Measurements from ENCODE around the gene RCCD1.
A peak's percentile ranks its signal among the peaks of the same experiment; 100 is the strongest.
"Not testable (repeated sequence)": the region's sequence is repeated elsewhere in the genome, so short reads cannot be mapped to it uniquely, and the experiment has no call there.

Gene RCCD1

DNA sequence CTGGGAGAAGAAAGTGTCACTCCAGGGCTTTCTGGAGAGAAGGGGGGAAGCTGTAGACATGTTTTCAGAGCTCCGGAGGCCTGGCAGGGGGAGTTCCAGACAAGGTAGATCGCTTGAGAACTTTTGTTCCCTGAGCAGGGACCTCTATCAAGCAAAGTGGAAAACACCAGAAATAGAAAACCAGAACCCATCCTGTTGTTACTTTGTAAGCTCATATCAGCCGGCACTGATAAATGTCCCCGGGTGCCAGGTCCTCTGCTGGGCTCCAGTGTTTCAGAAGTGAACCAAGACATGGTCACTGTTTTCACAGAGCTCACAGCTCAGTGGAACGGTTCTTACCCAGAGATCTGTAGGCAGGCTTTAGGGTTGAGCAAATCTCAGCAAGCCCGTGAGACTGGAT lies 35.8 kb upstream of the RCCD1 start:
- no peak for DNase-seq

DNA sequence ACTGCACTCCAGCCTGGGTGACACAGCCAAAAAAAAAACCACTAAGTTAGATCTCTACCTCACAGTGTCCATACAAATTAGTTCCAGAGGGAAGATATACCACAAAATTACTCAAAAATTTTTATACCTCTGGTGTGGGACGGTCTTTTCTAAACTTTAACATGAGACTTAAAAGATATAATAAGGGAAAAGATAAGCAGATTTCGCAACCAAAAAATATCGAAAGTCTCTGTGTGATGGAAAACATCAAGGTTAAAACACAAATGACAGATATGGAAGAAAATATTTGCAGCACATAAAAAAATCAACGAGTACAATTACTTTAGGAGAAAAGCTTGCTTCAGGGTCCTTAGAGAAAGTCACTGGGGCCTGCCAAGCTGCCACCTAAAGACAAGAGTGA lies 32.8 kb upstream of the RCCD1 start:
- no peak for DNase-seq

DNA sequence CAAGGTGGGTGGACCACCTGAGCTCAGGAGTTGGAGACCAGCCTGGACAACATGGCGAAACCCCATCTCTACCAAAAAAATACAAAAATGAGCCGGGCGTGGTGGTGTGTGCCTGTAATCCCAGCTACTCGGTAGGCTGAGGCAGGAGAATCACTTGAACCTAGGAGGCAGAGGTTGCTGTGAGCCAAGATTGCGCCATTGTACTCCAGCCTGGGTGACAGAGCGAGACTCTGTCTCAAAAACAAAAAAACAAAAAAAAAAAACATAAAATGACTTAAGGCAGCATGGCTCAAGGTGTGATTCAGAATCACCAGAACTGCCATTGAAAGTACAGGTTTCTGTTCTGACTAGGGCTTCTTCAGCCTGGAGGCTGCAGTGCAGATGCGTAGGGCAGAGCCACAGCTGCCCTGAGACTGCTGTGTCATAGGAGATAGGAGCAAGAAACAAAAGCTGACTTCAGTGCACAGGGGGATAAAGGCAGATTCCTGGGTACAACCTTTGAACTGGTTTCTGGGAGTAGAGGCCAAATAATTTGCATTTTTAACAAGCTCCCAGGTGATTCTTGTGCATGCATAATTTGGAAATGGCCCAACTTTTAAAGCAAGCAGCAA lies 31.9 kb upstream of the RCCD1 start:
- DNase-seq: not testable (repeated sequence)

DNA sequence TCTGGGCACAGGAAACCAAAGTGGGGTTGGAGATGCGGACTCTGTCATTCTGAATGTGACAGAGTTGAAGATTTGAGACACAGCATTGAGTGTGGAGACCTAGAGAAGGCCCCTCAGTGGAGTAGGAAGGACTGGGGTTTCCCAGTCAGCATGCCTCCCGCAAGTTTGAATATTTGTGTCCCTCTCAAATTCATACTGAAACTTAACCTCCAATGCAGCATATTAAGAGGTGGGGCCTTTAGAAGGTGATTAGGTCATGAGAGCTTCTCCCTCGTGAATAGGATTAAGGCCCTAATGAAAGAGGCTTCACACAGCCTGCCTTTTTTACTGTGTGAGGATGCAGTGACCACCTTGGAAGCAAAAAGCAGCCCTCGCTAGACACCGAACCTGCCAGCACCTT lies 30.3 kb upstream of the RCCD1 start:
- no peak for DNase-seq

DNA sequence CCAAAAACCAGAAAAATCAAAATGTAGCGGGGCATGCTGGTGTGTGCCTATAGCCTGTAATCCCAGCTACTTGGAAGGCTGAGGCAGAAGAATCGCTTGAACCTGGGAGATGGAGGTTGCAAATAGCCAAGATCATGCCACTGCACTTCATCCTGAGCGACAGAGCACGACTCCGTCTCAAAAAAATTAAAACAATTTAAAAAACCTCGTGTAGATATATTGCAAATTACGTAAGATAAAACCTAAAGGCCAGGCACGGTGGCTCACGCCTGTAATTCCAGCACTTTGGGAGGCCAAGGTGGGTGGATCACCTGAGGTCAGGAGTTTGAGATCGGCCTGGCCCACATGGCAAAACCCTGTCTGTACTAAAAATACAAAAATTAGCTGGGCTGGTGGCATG lies 27.9 kb upstream of the RCCD1 start:
- not testable (repeated sequence) for DNase-seq

DNA sequence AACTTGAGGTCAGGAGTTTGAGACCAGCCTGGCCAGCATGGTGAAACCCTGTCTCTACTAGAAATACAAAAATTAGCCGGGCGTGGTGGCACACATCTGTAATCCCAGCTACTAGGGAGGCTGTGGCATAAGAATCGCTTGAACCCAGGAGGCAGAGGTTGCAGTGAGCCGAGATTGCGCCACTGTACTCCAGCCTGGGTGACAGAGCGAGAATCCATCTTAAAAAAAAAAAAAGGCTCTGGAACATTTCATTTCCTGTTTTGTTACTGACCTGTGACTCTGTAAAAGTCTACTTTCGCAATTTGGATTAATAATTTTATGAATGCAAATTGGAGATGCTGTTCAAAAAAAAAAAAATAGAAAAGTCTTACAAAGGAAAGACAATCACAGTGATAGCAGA lies 26.6 kb upstream of the RCCD1 start:
- DNase-seq: not testable (repeated sequence)

DNA sequence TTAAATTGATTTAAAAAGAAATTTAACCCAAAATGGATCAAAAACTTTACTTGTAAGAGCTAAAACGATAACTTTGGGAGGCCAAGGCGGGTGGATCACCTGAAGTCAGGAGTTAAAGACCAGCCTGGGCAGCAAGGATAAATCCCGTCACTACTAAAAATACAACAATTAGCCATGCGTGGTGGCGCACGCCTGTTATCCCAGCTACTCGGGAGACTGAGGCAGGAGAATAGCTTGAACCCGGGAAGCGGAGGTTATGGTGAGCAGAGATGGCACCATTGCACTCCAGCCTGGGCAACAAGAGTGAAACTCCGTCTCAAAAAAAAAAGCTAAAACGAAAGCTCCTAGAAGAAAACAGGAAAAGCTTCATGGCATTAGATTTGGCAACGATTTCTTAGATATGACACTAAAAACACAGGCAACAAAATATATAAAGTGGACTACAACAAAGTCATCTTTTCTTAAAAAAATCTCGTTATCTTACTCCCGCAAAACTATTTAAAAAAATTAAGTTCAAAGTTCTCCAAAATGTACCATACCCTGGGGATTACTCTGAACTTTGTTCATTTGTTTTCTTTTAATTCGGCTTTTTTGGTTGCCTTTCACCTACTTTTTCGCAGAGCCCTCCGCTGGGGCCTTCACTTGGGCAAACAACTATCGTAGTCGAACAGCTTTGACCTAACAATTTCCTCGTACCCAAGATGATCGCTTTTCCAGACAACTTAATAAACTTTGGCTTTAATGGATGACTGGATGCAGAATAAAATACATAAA lies 25.3 kb upstream of the RCCD1 start:
- no peak for DNase-seq

DNA sequence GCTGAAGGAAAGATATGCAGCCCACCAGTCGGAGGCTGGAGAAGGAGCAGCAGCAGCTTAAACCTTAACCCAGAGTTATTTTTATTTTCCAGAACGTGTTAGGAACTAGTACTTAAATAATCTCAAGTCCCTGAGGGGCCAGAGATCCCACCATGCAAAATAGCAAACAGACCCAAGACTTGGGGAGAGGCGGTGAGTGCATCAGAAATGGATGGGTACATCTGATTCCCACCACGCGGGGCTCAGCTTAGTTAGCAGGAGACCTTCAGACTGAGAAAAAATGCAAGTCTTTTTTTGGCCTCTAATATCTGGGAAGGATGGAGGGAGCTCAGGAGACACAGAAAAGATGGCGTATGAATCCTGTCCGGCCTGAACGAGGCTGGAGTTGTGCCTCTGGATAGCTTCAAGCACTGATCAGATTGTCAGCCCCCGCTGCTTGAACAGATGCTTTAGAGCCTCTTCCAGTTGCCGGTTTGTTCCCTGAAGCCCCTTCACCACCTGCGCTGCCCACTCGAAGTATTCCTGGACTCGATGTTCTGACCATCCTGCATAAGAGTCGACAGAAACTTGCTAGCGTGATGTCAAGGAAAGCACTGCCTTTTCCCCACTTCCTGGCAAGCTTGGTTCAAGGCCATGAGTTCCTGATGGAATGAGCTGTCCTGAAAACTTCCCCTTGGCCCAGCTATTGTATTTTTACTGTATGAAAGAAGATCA lies 23.7 kb upstream of the RCCD1 start:
- DNase-seq: no peak

DNA sequence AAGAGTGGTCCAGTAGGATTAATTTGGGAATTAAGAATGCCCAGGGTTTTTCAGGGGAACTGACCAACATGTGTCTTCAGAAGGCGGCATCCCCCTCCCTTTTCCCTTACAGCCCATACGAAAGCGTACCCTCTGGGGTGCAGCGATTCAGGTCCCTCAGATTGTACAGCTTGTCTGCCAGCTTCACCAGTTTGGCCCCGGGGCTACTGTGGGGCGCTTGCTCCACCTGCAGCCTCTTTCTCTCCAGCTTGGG lies 23.2 kb upstream of the RCCD1 start:
- no peak for DNase-seq

DNA sequence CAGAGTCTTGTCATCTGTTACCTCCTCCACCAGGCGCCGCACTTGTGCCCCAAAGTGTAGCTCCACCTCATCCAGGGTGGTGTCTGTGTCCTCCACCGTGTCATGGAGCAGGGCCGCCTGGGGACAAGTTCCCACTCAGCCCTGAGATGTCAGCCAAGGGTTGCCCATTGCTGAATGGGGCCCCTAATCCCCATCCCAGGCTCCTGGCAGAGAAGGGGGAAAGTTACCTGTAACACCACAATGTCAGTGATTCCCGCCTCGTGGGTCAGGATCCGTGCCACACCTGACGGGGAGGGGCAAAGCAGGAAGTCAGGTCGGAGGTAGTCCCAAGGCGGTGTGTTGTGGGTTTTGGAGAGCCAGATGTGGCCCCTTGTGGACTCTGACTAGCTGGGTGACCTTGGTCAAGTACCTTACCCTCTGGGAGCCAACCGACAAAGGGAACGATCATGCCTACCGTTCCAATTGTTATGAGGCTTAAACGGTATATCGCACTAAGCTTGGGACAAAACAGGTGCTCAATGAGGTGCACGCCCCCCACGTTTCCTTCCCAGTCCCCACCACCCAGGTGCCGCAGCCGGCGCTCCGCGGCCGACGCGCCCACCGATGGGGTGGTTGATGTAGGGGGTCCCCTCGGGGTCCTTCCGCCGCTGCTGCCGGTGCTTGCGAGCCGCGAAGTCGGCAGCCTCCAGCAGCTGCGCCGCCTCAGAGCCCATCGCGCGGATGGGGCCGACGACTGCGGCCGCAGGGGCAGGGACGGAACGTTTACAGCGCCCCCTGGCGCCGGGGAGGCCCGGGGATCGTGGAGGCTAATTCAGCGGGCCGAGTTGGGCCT lies 22.6 kb upstream of the RCCD1 start, which contains the start of gene HDDC3:
HDDC3 (minus strand) TSS at position 722 of the 832 bp plus-strand sequence; CDS start at position 713, 9 bp downstream.
- DNase-seq: peak; percentile 88

DNA sequence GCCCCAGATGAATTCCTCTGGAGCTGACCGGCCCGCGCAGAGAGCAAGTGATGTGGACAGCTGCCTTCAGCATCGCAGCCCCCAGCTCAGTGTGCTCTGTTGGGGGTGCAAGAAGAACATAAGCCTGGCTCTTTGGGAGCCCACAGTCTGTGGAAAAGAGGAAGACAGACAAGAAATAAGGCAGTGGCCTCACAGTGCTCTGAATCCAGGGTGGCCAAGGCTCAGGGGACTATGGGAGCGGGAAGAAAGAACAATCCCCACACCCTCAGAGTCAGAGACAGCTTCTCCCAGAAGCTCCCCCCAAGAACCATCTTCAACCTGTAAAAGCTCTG lies 22.1 kb upstream of the RCCD1 start:
- no peak for DNase-seq

DNA sequence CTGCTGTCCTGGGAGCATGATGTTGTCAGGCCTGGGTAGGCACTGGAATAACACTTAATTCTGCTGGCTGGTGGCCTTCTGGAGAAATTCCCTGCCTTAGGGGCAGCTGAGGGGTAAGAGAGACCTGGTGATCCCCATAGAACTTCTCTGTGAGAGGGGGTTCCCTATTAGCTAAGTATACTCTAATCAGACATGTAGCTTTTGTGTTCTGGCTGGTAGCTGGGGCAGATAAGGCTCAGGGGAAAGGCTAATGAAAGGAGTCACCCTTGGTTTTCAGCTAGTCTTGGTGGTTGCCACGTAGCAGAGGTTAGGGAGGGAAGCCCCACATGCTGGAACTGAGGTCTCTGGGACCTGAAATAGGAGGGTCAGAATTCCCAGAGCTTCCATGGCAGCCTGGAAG lies 21.4 kb upstream of the RCCD1 start:
- no peak for DNase-seq

DNA sequence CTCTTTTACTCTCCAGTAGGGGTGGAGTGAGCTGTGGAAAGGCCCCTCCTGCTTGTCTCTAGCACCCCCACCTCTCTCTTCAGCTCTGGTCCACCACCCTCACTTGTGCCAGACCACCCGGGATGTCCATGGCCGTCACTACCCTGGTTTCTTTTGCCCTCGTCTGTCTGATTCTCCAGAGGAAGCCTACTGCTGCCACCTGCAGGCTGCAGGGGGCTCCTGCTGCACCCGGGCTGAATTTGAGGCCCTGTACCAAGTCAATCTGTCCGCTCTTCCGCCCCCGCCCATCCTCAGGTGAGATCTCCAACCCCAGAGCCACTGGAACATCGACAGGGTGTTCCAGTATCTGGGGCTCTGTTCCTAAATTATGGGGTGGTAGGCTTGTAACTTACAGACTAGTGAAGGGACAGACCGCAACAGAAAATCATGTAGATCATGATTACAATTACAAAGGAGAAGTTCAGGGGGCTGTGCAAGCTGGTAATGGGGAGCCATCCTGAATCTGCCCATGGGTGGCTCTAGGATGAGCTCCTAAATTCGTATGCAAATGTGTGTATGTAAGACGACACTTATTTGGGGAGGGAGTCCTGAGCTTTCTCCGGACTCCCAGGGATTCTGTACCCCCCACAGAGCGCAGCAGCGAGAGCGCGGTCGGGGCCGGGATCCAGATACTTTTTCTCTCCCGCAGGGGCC lies 20.3 kb upstream of the RCCD1 start:
- DNase-seq: peak; percentile 78

DNA sequence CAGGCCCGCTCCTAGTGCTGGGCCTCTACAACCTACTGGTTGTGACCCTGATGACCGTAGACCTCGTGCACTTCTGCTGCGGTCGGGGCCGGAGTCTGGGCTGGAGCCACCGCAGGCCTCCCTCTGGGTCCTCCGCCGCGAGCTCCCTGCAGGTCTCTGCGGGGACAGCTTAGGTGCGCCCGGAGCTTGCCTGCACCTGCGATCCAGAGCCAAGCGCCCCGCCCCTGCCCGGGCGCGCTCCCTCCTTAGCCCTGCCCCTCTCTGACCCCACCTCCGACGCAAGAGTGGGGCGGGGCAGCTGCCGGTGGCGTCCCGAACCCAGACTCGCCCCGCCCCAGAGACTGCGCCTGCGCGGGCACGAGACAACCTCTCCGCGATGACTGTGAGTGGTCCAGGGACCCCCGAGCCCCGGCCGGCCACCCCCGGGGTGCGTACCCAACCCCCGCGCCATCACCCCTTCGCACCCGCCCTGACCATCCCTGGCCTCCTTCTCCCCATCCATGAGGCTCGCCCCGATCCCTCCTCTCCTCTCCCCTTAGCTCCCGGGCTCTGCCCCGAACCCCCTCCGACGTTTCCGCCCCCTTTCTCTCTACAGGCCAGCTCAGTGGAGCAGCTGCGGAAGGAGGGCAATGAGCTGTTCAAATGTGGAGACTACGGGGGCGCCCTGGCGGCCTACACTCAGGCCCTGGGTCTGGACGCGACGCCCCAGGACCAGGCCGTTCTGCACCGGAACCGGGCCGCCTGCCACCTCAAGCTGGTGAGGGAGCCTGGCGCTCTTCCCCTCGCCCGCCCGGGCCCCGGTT lies 19.5 kb upstream of the RCCD1 start, which contains the start of gene UNC45A:
UNC45A (plus strand) TSS at position 337 of the 803 bp plus-strand sequence; CDS start at position 377, 40 bp downstream.
- DNase-seq: peak; percentile 92

DNA sequence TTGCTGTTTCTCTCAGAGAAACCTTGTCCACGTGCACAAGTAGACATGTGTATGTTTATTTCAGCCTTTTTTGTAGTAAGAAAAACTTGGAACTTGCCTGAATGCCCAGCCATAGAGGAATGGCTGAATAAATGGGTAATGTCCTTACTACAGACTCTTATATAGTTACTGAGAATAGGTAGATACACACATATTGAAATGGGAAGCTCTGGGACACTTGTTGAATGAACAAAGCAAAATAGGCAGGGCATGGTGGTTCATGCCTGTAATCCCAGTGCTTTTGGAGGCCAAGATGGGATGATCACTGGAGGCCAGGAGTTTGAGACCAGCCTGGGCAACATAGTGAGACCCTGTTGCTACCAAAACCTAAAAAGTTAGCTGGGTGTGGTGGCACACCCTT lies 17.9 kb upstream of the RCCD1 start:
- DNase-seq: no peak

DNA sequence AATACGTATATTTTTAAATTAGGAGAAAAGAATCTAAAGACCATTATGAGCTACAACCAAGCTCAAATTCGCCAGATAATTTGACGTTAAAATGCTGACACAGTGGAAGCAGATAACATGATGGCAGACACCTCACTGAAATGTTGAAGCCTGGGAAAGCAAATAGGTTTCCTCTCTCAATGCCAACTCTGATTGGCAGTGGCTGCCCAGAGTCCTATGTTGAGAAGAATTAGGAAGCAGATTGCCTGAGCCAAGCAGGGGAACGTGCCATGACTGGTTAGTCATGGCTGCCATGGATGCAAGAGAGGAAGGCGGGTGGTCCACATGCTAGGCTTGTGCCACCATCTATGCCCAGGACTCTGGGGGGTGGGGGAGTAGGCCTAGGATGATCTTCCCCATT lies 16.4 kb upstream of the RCCD1 start:
- DNase-seq: no peak

DNA sequence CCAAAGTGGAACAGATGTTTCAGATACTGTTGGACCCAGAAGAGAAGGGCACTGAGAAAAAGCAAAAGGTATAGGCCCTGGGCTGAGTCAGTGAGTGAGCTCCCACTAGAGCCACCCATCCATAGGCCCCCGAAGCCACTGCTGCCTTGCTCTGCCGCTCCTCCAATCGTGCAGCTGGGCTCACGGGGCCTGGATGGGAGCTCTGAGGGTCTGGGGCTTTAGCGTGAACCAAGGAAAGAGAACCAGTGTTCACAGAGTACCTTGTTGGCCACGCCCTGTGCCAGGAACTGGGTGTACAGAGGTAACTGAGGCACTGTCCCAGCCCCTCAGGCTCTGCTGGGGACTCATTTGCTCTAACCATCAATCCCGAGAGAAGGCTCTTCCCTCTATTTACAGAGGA lies 14.9 kb upstream of the RCCD1 start:
- no peak for DNase-seq

DNA sequence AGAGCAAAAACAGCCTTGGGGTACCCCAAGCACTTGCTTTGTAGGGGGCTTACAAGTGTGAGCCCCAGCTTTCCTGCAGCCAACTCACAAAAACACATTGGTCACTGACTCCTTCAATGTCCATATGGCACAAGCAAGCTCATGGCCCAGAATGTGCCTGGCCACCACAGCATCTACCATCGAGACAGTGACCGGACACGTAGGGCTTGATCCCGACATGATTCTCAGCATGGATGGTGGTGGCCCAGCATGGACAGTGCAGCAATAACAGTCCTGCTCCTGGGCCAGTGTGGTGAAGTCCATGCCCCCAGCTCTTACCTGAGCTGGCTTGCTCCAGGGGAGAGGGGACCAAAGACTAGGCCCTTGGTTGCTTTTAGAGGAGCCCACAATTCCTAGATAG lies 13.6 kb upstream of the RCCD1 start:
- DNase-seq: no peak

DNA sequence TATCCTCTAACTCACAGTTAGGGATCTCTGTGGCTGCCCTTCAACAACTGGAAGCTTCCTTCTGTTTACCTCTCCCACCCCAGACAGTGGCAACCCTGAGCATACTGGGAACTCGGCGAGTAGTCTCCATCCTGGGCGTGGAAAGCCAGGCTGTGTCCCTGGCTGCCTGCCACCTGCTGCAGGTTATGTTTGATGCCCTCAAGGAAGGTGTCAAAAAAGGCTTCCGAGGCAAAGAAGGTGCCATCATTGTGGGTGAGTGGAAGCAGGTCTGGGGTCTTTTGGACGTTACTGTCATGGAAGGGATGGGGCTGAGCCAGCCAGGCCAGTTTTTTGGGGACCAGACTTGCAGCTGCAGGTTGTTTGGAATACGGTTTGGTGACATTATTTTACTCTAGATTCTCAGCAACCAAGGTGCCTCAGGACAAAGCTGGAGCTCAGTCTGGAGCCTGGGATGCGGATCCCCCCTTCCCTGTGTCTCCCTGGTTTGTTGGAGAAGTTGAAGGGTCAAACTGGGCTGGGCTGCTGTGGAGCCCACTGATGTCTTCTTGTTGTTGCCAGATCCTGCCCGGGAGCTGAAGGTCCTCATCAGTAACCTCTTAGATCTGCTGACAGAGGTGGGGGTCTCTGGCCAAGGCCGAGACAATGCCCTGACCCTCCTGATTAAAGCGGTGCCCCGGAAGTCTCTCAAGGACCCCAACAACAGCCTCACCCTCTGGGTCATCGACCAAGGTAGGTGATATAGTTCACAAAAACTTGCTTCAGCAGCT lies 12.1 kb upstream of the RCCD1 start:
- no peak for DNase-seq

DNA sequence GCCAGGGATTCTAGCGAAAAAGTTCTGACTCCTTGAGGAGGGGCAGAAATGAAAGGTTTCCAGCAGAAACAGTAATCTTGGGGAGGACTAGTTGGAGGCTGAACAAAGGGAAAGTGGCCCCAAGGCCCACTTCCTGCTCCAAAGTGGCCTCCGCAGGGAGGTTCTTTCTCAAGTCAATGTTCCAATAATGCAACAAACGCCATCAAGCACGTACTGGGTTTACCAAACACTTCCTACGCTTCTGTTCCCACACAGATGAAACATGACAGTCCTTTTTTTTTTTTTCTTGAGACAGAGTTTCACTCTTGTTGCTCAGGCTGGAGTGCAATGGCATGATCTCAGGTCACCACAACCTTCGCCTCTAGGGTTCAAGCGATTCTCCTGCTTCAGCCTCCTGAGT lies 9.6 kb upstream of the RCCD1 start:
- no peak for DNase-seq

DNA sequence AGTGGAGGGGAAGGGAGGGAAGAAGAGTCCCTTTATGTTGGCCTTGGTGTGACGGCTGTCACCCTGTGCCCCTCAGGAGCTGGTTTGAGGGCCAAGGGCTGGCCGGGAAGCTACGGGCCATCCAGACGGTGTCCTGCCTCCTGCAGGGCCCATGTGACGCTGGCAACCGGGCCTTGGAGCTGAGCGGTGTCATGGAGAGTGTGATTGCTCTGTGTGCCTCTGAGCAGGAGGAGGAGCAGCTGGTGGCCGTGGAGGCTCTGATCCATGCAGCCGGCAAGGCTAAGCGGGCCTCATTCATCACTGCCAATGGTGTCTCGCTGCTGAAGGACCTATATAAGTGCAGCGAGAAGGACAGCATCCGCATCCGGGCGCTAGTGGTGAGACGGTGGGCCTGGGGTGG lies 8.1 kb upstream of the RCCD1 start:
- no peak for DNase-seq
